Activated T-helper 1 cell treated with anti-CD3 and anti-CD28 coated beads, Interleukin-12 subunit alpha, Interleukin-12 subunit beta, Interleukin-2, Interleukin-4 antibody, amounts not matched to agents 30 ng/mL and 10 ng/mL and 1 ng/mL, durations not matched to agents 14 hours and 24 hours and 36 hours (primary cell): ENCODE data around the gene AGAP1. TPM values are rescaled to one million over a fixed set of nuclear protein-coding genes. Genes with fewer than 3 reads are reported as not detected.

Experiments used
- DNase-seq: peaks from one replicate; pipeline ENCODE4 v3.0.0; 2021; ENCODE audit warnings: low spot score
- H3K27ac Mint-ChIP-seq: one replicate; pipeline ENCODE4 v1.8.0; 2021; ENCODE audit warnings: mild to moderate bottlenecking, mixed read lengths
- H3K27me3 Mint-ChIP-seq: one replicate; pipeline ENCODE4 v1.8.0; 2022; ENCODE audit warnings: mild to moderate bottlenecking, moderate library complexity, mixed read lengths; ENCODE audit not compliant: insufficient read depth
- H3K36me3 Mint-ChIP-seq: one replicate; pipeline ENCODE4 v1.8.0; 2021; ENCODE audit warnings: low read depth, mixed read lengths
- H3K4me1 Mint-ChIP-seq: one replicate; pipeline ENCODE4 v1.8.0; 2021; ENCODE audit warnings: low read depth, mixed read lengths
- H3K4me3 Mint-ChIP-seq: one replicate; pipeline ENCODE4 v1.8.0; 2021; ENCODE audit warnings: mild to moderate bottlenecking, moderate library complexity, mixed read lengths
- H3K9me3 Mint-ChIP-seq: one replicate; pipeline ENCODE4 v1.8.0; 2021; ENCODE audit warnings: mixed read lengths
- intact Hi-C: fragments of 100-400 bp; cut with micrococcal nuclease; formaldehyde crosslinking; loops from one replicate; pipeline ENCODE4 v1.15.1; 2024
- total RNA-seq: library from RNA; stranded (reverse); gene quantifications from 2 replicates; pipeline ENCODE4 v1.2.3, GENCODE V29; 2022

AGAP1 gene
- total RNA-seq, 1 donor from 2014 or later: 2.0 TPM

- Mint-ChIP-seq H3K36me3 (no peaks in the 10 kb centered on the region), H3K4me3 (no peak overlapping the region), H3K27me3 (no peaks in the 10 kb centered on the region), H3K9me3 (no peaks in the 10 kb centered on the region), H3K27ac (no peak overlapping the region), H3K4me1 (no peaks in the 10 kb centered on the region)
- intact Hi-C loops: no loop called here
- no peak for DNase-seq
Measured at GRCh38 chr2:235554385-235554784, 60.5 kb downstream of the AGAP1 start.

GRCh38 chr2:235554936-235555335, 61.1 kb downstream of the AGAP1 start:
- no peaks in the 10 kb centered on the region for H3K36me3 Mint-ChIP-seq

GRCh38 chr2:235555371-235555770, 61.5 kb downstream of the AGAP1 start:
- no peak overlapping the region for H3K4me3 Mint-ChIP-seq
- intact Hi-C loops: no loop called here
- no peaks in the 10 kb centered on the region for H3K27me3 Mint-ChIP-seq
- no peak overlapping the region for H3K27ac Mint-ChIP-seq
- H3K36me3 Mint-ChIP-seq: no peaks in the 10 kb centered on the region
- no peaks in the 10 kb centered on the region for H3K4me1 Mint-ChIP-seq
- H3K9me3 Mint-ChIP-seq: no peaks in the 10 kb centered on the region
- DNase-seq: no peak

More at GRCh38 chr2:235554936-235555335, 61.1 kb downstream of the AGAP1 start:
- no peak overlapping the region for H3K4me3 Mint-ChIP-seq
- H3K27me3 Mint-ChIP-seq: no peaks in the 10 kb centered on the region
- H3K27ac Mint-ChIP-seq: no peak overlapping the region
- no peaks in the 10 kb centered on the region for H3K4me1 Mint-ChIP-seq
- H3K9me3 Mint-ChIP-seq: no peaks in the 10 kb centered on the region
- no peak for DNase-seq
- intact Hi-C loops: no loop called here

GRCh38 chr2:235556086-235556485, 62.2 kb downstream of the AGAP1 start:
- Mint-ChIP-seq H3K36me3 (no peaks in the 10 kb centered on the region), H3K27me3 (no peaks in the 10 kb centered on the region), H3K4me1 (no peaks in the 10 kb centered on the region), H3K27ac (no peak overlapping the region), H3K4me3 (no peak overlapping the region), H3K9me3 (no peaks in the 10 kb centered on the region)
- DNase-seq: no peak
- intact Hi-C loops: no loop called here

GRCh38 chr2:235556901-235557300, 63.1 kb downstream of the AGAP1 start:
- Mint-ChIP-seq H3K9me3 (no peaks in the 10 kb centered on the region), H3K4me3 (no peak overlapping the region), H3K27me3 (no peaks in the 10 kb centered on the region), H3K36me3 (no peaks in the 10 kb centered on the region), H3K4me1 (no peaks in the 10 kb centered on the region), H3K27ac (no peak overlapping the region)
- intact Hi-C loops: no loop called here
- DNase-seq: no peak

- intact Hi-C loops: no loop called here
- H3K27me3 Mint-ChIP-seq: no peaks in the 10 kb centered on the region
- no peaks in the 10 kb centered on the region for H3K4me1 Mint-ChIP-seq
- H3K36me3 Mint-ChIP-seq: no peaks in the 10 kb centered on the region
- DNase-seq: no peak
- no peak overlapping the region for H3K4me3 Mint-ChIP-seq
- no peaks in the 10 kb centered on the region for H3K9me3 Mint-ChIP-seq
- H3K27ac Mint-ChIP-seq: no peak overlapping the region
Measured at GRCh38 chr2:235557903-235558302, 64.1 kb downstream of the AGAP1 start.

GRCh38 chr2:235558572-235558971, 64.7 kb downstream of the AGAP1 start:
- no peak overlapping the region for H3K27ac Mint-ChIP-seq
- intact Hi-C loops: no loop called here
- H3K9me3 Mint-ChIP-seq: no peaks in the 10 kb centered on the region
- no peak overlapping the region for H3K4me3 Mint-ChIP-seq
- no peaks in the 10 kb centered on the region for H3K36me3 Mint-ChIP-seq
- H3K4me1 Mint-ChIP-seq: no peaks in the 10 kb centered on the region
- peaks cover under 1% of the 10 kb centered on the region for H3K27me3 Mint-ChIP-seq
- DNase-seq: no peak

GRCh38 chr2:235560345-235560744, 66.5 kb downstream of the AGAP1 start:
- Mint-ChIP-seq H3K4me1 (no peaks in the 10 kb centered on the region), H3K4me3 (no peak overlapping the region), H3K36me3 (no peaks in the 10 kb centered on the region), H3K9me3 (no peaks in the 10 kb centered on the region), H3K27me3 (peaks cover 2% of the 10 kb centered on the region), H3K27ac (no peak overlapping the region)
- no peak for DNase-seq
- intact Hi-C loops: no loop called here

GRCh38 chr2:235561450-235561849, 67.6 kb downstream of the AGAP1 start:
- Mint-ChIP-seq H3K27ac (no peak overlapping the region), H3K27me3 (peaks cover 3% of the 10 kb centered on the region), H3K4me1 (no peaks in the 10 kb centered on the region), H3K36me3 (no peaks in the 10 kb centered on the region), H3K4me3 (no peak overlapping the region), H3K9me3 (no peaks in the 10 kb centered on the region)
- intact Hi-C loops: no loop called here
- no peak for DNase-seq

- DNase-seq: no peak
- H3K27ac Mint-ChIP-seq: no peak overlapping the region
- H3K9me3 Mint-ChIP-seq: no peaks in the 10 kb centered on the region
- no peaks in the 10 kb centered on the region for H3K36me3 Mint-ChIP-seq
- intact Hi-C loops: no loop called here
- H3K4me1 Mint-ChIP-seq: no peaks in the 10 kb centered on the region
- no peak overlapping the region for H3K4me3 Mint-ChIP-seq
- H3K27me3 Mint-ChIP-seq: peaks cover 4% of the 10 kb centered on the region
Measured at GRCh38 chr2:235562065-235562747, 68.4 kb downstream of the AGAP1 start.

- Mint-ChIP-seq H3K36me3 (no peaks in the 10 kb centered on the region), H3K27me3 (peaks cover 4% of the 10 kb centered on the region), H3K9me3 (peaks cover 1% of the 10 kb centered on the region), H3K4me3 (no peak overlapping the region), H3K27ac (no peak overlapping the region), H3K4me1 (no peaks in the 10 kb centered on the region)
- intact Hi-C loops: no loop called here
- no peak for DNase-seq
Measured at GRCh38 chr2:235563056-235563910, 69.4 kb downstream of the AGAP1 start.

GRCh38 chr2:235564066-235564465, 70.2 kb downstream of the AGAP1 start:
- H3K4me1 Mint-ChIP-seq: no peaks in the 10 kb centered on the region
- H3K36me3 Mint-ChIP-seq: no peaks in the 10 kb centered on the region
- DNase-seq: no peak
- H3K4me3 Mint-ChIP-seq: no peak overlapping the region
- peaks cover 4% of the 10 kb centered on the region for H3K27me3 Mint-ChIP-seq
- no peak overlapping the region for H3K27ac Mint-ChIP-seq
- intact Hi-C loops: no loop called here
- H3K9me3 Mint-ChIP-seq: peaks cover 3% of the 10 kb centered on the region

- Mint-ChIP-seq H3K36me3 (no peaks in the 10 kb centered on the region), H3K4me1 (no peaks in the 10 kb centered on the region), H3K9me3 (peaks cover 3% of the 10 kb centered on the region), H3K27ac (no peak overlapping the region), H3K27me3 (peaks cover 4% of the 10 kb centered on the region), H3K4me3 (no peak overlapping the region)
- DNase-seq: no peak
- intact Hi-C loops: no loop called here
Measured at GRCh38 chr2:235564884-235565530, 71.2 kb downstream of the AGAP1 start.
